HG03432 (cell line): ENCODE data around the gene TTC21A.
"Not testable (repeated sequence)": the region's sequence is repeated elsewhere in the genome, so short reads cannot be mapped to it uniquely, and the experiment has no call there.

ENCODE experiments used
- ATAC-seq: cut with Tn5 transposase; IDR thresholded peaks from one replicate; pipeline ENCODE4 v1.9.1; 2021; ENCODE audit warnings: mild to moderate bottlenecking, moderate library complexity; ENCODE audit not compliant: unreplicated experiment

Gene TTC21A

GRCh38 chr3:39107388-39108199 lies at the start of gene TTC21A, which contains the start of gene GORASP1:
Gene TTC21A (plus strand): TSS chr3:39107680. CDS start chr3:39107838, 158 bp downstream.
Gene GORASP1 (minus strand): TSS chr3:39107627. CDS start chr3:39107541, 86 bp downstream.
- ATAC-seq, result peak; percentile 72

GRCh38 chr3:39061228-39061627 lies 46.3 kb upstream of the TTC21A start:
- ATAC-seq, result not testable (repeated sequence)

- no peak for ATAC-seq
Observed at GRCh38 chr3:39062180-39062579, 45.3 kb upstream of the TTC21A start.

GRCh38 chr3:39063143-39063542 lies 44.3 kb upstream of the TTC21A start:
- ATAC-seq, result no peak

- no peak for ATAC-seq
Observed at GRCh38 chr3:39064646-39065045, 42.8 kb upstream of the TTC21A start.

GRCh38 chr3:39065197-39065596 lies 42.3 kb upstream of the TTC21A start:
- peak; percentile 98 for ATAC-seq

- no peak for ATAC-seq
Observed at GRCh38 chr3:39067286-39067685, 40.2 kb upstream of the TTC21A start.

- no peak for ATAC-seq
Observed at GRCh38 chr3:39068556-39068955, 38.9 kb upstream of the TTC21A start.

- ATAC-seq, result no peak
Observed at GRCh38 chr3:39075910-39076309, 31.6 kb upstream of the TTC21A start.

GRCh38 chr3:39079530-39079929 lies 27.9 kb upstream of the TTC21A start:
- ATAC-seq, result no peak

GRCh38 chr3:39080026-39080425 lies 27.5 kb upstream of the TTC21A start:
- no peak for ATAC-seq

GRCh38 chr3:39082666-39083313 lies 24.7 kb upstream of the TTC21A start:
- ATAC-seq, result no peak

GRCh38 chr3:39086144-39086543 lies 21.3 kb upstream of the TTC21A start:
- ATAC-seq, result peak; percentile 44

- ATAC-seq, result no peak
Observed at GRCh38 chr3:39088456-39088855, 19.0 kb upstream of the TTC21A start.

GRCh38 chr3:39088889-39089288 lies 18.6 kb upstream of the TTC21A start:
- no peak for ATAC-seq

GRCh38 chr3:39090922-39091321 lies 16.6 kb upstream of the TTC21A start:
- ATAC-seq, result no peak

GRCh38 chr3:39094851-39095677 lies 12.4 kb upstream of the TTC21A start:
- ATAC-seq, result no peak

GRCh38 chr3:39095778-39096177 lies 11.7 kb upstream of the TTC21A start:
- ATAC-seq, result no peak

GRCh38 chr3:39096775-39097174 lies 10.7 kb upstream of the TTC21A start:
- ATAC-seq, result no peak

GRCh38 chr3:39097716-39098472 lies 9.6 kb upstream of the TTC21A start:
- ATAC-seq, result no peak
